Left lobe of liver (tissue), 2 donors: ENCODE results near the gene TAOK1. TPM values are rescaled to one million over a fixed set of nuclear protein-coding genes. Genes with fewer than 3 reads are reported as not detected.
"Not testable (repeated sequence)": the region's sequence is repeated elsewhere in the genome, so short reads cannot be mapped to it uniquely, and the experiment has no call there.

ENCODE experiments used
- ATAC-seq: fragments of 200-7000 bp; cut with Tn5 transposase; one replicate; pipeline ENCODE4 v1.9.1; 2020; ENCODE audit warnings: mild to moderate bottlenecking, moderate library complexity
- DNase-seq: peaks from one replicate; pipeline ENCODE4 v3.0.0-alpha.2; 2020; ENCODE audit warnings: low spot score
- total RNA-seq: library from RNA; stranded (reverse); gene quantifications from one replicate; pipeline ENCODE4 v1.2.1, GENCODE V29; 2021
- donor health status: DM: no; HTN: no; CAD: no; lungs with moderate emphysema.
- donor health status: DM: no; HTN: yes; CAD: no.

The TAOK1 gene
- total RNA-seq, 1 donor from 2014 or later, result 20.9 TPM

DNA sequence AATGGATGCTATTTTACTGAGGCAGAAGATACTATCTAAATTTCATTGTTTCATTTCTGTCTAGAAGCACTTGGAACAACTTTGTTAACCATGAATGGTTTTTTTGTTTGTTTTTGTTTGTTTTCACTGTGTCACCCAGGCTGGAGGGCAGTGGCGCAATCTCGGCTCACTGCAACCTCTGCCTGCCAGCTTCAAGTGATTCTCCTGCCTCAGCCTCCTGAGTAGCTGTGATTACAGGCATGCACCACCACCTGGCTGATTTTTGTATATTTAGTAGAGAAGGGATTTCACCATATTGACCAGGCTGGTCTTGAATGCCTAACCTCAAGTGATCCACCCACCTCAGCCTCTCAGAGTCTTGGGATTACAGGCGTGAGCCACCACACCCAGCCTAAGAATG, 136.2 kb downstream of the TAOK1 start:
- DNase-seq (no peak), ATAC-seq (no peak)

DNA sequence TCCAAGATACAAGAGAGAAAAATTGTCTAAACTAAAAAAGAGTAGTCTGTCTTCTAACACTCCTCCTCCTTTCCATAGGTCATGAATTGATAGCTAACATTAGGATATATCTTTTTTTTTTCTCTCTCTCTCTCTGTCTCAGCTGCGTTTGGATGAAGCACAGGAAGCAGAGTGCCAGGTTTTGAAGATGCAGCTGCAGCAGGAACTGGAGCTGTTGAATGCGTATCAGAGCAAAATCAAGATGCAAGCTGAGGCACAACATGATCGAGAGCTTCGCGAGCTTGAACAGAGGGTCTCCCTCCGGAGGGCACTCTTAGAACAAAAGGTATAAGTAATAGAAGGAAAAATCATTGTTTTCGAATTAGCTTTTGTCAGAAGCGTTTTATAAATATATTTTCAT, 143.8 kb downstream of the TAOK1 start:
- ATAC-seq, result no peak
- DNase-seq, result no peak

DNA sequence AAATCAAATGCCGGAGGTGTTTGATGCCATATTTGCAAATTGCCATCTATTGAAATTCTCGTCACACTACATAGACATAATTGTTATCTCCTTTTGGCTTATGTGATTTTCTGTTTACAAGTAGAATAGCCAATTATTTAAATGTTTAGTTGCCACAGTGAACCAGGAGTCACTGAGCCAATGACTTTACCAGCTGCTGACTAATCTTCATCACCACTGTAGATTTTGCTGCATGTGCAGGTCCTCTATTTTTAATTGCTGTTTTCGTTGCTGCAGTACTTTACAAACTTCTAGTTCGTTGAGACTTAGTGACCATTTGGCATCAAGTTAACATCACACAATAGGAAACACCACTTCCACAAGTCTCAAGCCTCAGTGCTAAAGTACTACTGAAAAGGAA, 153.9 kb downstream of the TAOK1 start:
- ATAC-seq, result no peak
- no peak for DNase-seq

DNA sequence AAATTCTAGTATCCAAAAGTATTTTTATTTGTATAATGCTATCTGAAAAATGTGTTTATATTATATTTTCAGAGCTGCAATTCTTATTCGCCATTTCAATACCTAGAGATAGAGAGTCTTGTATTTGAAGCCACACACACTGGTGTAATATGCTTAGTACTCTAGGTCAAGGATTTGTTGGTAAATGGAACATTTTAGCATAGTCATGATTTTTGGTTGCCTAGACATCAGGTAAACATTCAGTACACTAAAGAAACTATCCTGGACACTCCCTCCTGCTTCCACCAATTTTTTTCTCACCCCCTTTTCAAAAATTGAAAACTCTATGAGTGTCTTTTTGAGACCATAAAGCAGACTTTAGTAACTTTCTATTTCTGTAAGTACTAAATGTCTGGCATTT, 155.9 kb downstream of the TAOK1 start:
- ATAC-seq (peak; percentile 59), DNase-seq (no peak)

DNA sequence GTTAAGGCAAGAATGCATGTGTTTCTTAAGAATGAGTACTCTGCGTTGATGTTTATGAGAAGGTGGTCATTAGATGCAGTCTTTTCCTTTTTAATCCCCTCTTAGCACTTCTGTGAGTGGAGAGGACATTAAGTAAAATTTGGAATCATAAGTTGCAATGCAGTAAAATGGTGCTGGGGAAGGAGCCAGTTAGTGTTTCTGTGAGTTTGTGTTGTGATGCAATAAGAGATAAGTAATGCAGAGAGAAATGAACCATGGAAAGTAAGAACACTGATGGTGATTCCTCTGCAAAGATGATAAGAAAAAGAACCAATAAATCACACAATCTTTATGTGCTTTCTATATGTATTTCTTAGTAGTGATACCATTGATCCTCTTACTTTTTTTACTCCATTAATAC, 156.7 kb downstream of the TAOK1 start:
- DNase-seq (no peak), ATAC-seq (peak; percentile 52)

DNA sequence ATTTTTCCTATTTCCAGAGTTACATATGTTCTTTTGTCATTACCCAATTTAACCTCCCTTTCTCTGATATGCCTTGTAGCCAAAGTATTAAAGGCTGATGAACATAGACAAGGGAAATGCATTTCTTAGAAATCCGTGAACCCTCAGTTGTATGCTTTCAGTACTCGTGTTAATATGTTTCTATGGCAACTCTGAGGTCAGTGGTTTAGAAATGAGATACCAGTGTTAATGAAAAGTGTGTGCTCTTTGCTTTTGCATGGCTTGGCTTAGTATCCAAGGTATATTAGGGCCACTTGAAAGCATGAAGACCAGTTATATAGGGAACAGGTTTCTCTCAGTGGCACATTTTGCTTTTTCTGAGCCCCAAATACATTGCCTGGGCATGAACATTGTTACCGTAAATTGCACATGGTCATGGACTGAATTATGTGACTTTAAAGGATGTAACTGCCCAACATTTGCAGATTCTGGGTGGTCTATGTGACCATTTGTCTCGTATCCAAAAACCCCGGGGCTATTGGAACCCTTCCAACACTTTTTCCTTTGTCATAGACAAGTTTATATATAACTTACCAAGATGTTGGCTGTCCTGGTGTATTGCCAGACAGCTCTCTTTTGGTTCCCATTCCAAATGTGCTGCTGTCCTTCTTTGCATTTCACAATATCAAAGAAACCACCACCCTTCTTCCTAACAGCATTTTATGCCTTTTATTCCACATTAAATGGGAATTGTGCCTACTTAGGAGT, 159.2 kb downstream of the TAOK1 start:
- peak; percentile 30 for DNase-seq

DNA sequence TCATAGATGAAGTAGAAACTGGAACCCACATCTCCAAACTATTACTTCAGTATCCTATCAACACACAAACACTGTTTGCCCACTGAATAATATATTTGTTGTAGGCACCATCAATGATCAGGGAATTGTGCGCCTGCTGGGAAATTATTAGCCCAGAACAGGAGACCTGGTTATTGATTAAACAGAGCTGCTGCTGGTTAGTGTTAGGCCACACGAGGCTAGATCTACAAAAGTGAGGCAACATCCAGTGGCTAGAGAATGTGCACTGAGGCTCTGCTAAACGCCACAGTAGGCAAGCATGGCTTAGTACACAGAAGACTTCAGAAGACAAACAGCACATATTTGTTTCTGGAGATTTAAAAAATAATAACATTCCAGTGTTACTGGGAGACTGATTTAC, 165.7 kb downstream of the TAOK1 start:
- ATAC-seq, result peak; percentile 90
- peak; percentile 77 for DNase-seq

More for the DNA sequence above, 159.2 kb downstream of the TAOK1 start:
- ATAC-seq, result peak; percentile 16

DNA sequence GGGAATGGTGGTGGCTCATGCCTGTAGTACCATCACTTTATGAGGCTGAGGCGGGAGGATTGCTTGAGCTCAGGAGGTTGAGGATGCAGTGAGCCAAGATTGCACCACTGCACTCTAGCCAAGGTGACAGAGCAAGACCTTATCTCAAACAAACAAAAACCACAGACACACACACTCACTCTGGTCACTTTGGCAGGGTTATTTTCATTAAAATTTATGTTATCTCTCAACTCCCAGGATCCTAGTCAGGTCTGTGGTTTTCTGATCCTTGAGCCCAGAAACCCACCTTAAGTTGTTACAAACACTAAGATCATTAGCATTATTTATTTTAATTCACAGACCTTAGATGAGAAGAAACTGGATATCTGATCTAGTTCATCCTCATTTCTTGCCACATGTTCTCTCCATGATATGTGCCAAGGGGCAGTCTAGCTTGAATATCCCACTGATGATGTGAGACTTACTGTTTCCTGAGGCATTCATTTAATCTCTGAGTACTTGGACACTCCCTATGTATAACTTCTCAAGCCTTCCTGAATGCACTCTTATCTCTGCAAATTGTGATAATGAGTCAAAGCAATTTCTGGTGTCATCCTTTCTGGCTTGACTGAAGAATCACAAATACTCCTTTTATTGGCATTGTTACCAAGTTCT, 167.0 kb downstream of the TAOK1 start:
- ATAC-seq (peak; percentile 68), DNase-seq (peak; percentile 66)

DNA sequence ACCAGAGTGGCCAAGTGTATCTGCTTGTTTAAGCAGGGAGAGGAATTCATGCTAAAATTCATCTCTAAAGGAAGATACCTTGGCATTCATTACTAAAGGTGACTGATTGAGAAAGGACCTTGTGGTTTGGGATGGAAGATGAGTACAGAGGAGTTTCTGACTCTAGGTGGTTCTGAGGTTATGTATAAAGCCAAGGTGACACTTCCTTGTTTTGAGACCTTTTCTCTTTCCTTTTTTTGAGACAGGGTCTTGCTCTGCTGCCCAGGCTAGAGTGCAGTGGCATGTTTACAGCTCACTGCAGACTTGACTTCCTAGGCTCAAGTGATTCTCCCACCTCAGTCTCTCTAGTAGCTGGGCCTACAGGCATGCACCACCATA, 167.6 kb downstream of the TAOK1 start:
- DNase-seq (no peak), ATAC-seq (no peak)

DNA sequence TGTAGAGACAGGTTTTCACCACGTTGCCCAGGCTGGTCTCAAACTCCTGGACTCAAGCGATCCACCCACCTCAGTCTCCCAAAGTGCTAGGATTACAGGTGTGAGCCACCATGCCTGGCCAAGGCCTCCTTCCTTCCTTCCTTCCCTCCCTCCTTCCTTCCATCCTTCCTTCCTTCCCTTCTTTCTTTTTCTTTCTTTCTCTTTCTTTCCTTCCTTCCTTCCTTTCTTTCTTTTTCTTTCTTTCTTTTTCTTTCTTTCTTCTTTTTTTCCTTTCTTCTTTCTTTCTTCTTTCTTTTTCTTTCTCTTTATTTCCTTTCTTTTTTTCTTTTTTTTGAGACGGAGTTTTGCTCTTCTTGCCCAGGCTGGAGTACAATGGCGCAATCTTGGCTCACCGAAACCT, 168.0 kb downstream of the TAOK1 start:
- not testable (repeated sequence) for ATAC-seq, DNase-seq

DNA sequence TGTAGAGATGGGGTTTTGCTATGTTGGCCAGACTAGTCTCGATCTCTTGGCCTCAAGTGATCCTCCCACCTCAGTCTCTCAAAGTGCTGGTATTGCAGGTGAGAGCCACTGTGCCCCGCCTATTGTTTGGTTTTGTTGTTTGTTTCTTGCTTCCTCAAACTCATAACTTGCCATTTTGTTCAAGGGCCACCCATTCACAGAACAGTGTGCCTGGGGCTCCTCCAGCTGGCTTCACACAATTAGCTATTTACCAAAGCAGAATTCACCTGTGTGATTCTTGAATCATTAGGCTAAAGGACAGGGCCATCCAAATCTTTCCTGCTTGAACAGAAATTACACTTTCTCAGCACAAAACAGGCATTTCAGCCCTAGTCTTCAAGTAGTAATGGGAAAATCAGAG, 169.5 kb downstream of the TAOK1 start:
- DNase-seq (no peak), ATAC-seq (no peak)

DNA sequence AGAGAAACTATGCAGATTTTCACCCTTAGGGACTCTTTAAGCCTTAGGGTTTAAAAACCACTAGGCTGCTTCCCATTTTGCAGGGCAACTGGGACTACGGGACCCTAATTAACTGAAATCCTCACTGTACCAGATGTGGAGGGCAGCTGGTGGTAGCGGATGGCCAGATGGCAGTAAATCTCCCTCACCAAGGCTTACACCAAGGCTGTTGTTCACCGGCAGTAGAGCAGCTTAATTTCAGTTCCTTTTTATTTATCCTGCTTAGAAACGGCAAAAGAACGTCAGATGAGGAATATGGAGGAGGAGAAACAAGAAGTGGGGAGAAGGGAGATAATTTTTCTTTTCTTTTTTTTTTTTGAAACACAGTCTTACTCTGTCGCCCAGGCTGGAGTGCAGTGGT, 170.2 kb downstream of the TAOK1 start:
- DNase-seq (no peak), ATAC-seq (no peak)

DNA sequence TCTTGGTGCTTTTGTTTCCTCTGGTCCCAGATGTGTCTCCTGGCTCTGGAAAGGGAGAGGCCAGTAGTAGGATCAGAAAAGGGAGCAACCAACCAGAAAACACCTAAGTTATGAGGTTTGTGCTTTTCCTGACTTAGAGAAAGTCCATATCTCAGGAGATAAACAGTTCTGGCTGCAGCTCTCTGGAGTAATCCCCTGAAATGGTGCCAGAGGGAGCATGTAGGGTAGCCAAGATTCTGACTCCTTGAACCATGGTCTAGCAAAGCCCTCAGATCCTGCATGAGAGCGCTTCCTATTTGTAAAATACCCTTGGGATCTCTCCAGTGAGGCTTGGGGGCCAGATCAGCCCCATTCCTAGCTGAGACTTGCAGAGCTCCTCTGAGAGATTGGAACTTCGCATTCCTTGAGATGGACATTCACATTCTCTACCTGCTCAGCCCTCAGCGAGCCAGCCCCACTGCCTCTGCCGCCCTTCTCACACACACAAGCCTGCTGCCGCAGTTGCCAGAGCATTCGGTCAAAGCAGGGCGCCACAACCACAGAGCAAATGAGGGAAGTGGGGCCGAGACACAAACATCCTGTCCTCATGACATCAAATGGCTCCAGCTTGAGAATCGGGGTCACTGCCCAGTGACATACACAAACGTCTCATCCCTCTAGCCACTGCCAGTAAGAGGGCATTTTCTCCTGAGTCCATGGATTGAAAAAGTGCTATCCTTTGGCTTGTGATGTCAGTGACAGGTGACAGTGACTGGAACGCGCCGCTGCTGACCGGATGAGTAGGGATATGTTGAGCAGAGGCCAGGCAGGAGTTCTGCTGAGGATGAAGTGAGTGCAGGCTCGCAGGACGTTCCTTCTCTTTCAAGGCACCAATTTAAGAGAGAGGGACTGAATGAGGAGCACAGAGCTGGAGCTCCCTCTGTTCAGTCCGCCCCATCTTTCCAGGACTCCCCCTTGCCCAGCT, 171.7 kb downstream of the TAOK1 start:
- DNase-seq, result peak; percentile 46

DNA sequence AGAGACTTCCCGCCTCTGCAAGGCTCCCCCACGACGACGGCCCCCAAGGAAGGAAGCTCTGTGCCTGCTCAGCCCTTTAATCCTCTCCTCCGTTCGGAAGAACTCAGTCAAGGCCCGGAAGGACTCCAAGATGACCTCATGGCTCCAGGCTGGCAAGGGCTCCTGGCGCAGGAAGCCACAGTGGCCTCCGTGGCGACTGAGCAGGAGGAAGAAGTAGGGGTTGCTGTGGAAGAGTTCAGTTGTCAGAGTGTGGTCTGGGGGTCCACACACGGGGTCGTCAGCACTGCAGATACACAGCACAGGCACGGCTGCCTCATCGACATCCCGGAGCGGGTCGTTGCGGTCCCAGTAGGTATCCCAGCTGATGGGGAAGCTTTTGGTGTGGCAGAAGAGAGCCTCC, 172.5 kb downstream of the TAOK1 start:
- ATAC-seq (no peak), DNase-seq (peak; percentile 33)

More for the DNA sequence above, 171.7 kb downstream of the TAOK1 start:
- ATAC-seq, result no peak

DNA sequence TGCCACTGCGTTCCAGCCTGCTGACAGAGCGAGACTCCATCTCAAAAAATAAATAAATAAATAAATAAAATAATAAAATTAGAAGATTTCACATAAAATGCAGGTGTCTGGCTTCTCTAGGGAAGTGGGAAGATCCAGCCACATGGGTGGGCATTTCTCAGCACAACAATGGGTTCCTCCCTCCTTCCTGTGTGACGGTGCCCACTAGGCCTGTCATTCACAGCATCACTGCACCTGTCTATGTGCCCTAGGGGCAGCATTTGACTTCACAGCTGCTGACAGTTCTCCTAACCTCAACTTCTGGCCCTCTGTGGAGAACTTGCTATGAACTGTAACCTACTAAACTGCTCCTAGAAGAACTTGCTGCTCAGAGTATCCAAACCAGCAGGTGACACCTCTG, 173.7 kb downstream of the TAOK1 start:
- ATAC-seq (no peak), DNase-seq (peak; percentile 28)

DNA sequence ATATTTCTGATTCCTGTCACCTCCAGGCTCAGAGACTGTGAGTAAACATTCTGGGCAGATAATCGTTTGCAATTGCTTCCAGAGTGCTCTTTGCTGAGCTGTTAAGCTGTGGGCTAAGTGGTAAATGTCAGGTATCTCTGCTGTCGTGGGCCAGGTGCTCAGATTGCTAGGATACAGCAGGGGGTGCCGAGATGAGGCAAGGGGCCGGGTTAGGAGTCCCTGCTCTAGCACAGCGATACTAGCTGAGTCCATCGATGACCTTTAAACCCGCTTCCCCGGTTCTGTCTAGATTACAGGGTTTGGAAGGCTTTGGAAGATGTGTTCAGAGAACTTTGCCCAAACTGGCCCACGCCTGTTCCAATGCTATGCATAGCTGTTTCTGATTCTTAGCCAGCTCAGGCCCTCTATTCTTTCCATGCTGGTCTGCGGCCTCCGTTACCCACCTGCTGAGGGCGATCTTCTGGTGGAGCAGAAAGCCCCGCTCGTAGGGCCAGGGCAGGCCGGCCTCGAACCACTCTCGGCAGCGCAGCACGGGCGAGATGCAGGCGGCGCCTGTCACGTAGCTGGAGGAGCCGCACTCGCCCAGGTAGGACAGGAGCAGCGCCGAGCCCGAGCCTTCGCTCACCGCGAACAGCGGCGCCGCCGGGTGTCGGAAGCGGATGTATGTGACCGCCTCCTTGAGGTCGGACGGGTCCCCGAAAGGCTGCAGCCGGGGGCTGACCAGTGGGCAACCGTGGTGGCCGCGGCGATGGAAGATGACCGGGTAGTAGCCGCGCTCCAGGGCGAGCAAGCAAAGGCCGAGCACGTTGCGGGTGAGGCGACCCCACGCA, 175.7 kb downstream of the TAOK1 start:
- peak; percentile 47 for ATAC-seq
- peak; percentile 83 for DNase-seq

DNA sequence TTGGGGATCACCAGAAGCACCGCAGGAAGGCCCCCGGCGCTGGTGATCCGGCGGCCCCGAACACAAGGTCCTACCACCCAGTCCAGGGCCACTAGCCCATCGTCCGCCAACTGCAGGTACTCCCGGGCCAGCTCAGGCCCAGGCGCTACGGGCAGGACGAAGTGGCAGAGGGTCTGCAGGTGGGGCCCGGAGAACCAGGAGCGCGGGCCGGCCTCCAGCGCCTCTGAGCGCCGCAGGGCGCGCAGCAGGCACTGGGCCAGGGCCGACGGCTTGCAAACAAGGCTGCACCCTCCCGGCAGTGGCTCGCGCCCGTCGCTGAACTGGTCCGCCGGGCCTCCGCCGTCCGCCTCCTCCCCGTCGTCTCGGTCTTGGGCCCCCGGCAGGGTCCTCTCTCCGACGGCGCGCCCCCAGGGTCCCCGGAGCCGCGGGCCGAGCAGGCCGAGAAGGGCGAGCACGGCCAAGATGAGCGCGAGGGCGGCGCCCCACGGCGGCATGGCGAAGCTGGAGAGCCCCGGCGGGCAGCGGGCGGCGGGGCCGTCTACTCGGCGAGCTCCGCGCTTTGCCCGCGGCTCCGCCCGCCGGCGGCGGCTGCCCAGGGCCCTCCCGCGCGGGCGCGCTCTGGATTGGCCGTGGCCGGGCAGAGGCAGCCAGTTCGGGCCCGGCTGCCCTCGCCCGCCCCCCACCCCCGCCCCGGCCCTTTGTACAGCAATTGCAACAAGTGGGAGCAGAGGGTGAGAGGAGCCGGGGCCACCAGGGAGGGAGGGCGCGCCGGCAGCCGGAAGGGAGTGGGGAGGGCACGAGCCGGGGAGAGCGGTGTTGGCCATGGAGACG, 176.5 kb downstream of the TAOK1 start, which contains the start of gene ABHD15:
Gene ABHD15, minus strand, starts transcription at position 565 of the 831 bp plus-strand sequence. Its CDS starts 71 bp downstream, at position 494.
- ATAC-seq (peak; percentile 71), DNase-seq (peak; percentile 91)

DNA sequence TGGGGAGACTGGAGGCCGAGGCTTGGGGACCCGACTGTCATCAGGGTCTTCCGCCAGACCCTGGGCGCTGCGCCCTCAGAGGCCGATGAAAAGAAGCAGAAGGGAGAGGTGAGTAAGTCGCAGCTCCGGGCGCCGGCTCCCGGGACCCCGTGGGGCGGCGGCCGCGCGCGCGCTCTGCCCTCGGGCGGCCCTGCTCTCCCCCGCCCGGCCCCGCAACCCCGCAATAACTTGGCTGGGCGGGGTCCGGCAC, 177.1 kb downstream of the TAOK1 start:
- ATAC-seq (peak; percentile 0), DNase-seq (no peak)

DNA sequence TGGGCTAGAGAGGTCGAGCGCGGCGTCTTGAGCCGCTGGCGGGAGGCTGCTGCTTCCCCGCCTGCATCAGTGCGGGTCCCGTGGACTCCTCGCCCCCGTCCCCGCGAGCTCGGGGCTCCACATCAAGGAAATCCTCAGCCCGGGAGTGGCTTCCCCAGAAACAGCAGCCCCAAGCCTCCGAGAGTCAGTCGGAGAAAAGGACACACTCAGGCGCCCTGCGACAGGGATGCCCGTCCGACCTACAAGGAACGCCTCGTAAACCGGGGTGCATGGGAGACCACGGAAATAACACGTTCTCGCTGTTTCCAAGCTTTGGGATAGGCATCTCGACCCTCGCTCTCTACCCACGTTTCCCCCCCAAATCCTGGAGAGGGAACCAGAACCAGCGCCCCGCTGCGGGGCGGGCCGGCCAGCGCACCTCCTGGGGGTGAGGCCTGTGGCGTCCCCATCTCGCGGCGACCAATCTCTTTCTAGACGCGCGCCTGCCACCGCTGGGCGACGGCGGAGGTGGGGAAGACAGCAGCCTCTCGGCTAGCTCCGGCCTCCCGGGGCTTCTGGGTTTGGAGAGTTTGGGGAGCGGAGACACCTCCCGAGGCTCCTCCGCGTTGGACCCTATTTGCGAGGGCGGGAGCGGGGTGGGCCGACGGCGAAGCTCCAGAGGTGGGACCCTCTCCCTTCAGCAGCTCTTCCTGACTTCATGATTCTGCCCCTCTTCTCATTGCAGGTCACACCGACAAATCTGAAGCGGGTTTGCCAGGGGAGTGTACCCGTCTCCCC, 177.6 kb downstream of the TAOK1 start:
- DNase-seq (peak; percentile 70), ATAC-seq (peak; percentile 39)
